Umbilical cord (tissue), 2 donors: ENCODE measurements around the gene FAT2. TPM values are rescaled to one million over a fixed set of nuclear protein-coding genes. Genes with fewer than 3 reads are reported as not detected.

Experiments used
- DNase-seq: peaks from one replicate; pipeline ENCODE4 v3.0.0-alpha.2; 2015; ENCODE audit warnings: low spot score
- total RNA-seq: library from RNA; depleted of rRNA; stranded (reverse); fragments of >200 nt; gene quantifications from one replicate; pipeline ENCODE4 v1.2.3, GENCODE V29; 2014; ENCODE audit warnings: low replicate concordance; ENCODE audit not compliant: insufficient read depth

Gene FAT2
- total RNA-seq, 1 donor from 2014 or later, result 3.6 TPM

DNA sequence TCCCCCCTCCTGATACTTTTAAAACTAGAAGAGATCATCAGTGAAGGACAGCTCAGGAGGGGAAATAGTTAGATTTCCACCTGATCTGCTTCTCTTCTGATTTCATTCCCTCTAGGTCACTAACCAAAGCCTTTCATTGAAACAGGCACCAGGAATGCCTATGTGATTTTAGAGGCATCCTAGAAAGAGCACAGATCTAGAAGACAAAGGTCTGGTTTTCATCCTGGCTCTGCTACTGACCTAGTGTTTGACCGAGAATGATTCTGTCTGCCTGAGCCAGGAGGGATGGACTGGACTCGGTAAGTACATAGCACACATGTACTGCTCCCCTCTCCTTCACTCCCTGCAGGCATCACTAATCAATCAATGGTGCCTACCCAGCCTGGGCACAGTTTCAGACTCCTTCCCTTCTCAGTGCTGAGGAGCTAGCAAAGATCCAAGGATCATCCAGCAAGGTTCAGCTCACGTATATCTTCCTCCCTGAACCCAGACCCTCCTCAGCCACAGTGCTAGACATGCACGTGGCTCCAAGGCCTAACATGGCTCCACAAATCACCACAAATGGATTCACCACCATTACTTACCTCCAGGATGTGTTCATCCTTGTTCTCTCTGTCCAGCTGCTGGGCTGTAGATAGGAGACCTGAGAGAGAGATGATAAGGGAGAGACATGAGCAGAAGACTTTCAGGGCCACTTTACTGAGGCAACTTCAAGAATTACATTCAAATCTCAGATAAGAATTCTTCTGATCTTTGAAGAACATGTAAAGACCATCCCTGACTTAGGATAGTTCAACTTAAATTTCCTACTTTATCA is 35.2 kb downstream of the FAT2 start:
- DNase-seq, result no peak

DNA sequence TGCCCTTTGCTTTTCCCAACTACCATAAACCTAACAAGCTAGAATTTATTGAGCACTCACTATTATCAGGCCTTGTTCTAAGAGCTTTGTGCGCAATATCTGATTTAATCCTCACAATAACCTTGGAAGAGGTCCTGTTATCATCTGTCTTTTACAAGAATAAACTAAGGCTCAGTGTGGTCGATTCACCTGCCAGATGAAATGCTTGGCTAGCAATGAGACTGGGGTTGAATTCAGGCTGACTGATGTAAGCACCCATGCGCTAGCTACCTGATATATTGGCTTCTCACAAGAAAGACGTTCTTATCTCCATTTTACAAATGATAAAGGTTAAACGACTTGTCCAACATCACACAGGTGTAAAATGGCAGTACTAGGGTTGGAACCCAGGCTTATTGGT is 37.4 kb downstream of the FAT2 start:
- no peak for DNase-seq

DNA sequence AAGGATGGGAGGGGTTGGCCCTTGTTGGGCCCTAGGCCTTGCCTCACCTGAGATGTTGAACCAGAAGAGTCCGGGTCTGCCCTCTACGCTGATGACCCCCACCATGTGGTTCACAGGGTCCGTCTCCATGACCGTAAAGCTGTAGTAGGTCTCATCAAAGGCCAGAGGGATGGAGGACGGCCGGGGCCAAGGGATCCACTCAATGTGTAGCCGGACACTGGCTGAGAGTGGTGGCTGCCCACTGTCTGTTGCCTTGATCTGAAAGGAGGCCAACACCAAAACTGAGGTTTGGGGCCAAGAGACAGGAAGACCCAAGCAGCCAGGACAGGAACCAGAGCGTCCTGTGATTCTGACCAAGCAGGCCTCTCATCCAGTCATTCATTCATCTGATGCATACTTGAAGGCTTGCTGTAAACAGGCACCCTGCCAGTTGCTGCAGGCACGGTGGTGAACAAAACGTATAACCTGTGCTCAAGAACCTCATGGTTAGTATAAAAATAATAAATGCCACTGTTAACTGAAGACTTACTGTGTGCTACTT is 37.9 kb downstream of the FAT2 start:
- no peak for DNase-seq

DNA sequence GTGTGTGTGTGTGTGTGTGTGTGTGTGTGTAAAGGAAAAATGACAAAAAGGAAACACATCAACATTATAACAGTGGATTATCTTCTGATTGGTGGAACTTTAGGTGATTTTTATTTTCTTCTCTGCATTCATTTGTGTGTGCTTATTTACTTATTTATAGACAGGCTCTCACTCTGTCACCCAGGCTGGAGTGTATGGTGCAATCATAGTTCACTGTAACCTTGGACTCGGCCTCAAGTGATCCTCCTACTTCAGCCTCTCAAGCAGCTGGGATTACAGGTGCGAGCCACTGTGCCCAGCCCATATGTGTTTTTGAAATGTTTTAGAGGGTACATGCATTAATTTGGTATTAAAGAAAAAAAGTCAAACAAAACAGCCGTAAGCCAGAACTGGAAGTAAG is 39.1 kb downstream of the FAT2 start:
- DNase-seq, result no peak

DNA sequence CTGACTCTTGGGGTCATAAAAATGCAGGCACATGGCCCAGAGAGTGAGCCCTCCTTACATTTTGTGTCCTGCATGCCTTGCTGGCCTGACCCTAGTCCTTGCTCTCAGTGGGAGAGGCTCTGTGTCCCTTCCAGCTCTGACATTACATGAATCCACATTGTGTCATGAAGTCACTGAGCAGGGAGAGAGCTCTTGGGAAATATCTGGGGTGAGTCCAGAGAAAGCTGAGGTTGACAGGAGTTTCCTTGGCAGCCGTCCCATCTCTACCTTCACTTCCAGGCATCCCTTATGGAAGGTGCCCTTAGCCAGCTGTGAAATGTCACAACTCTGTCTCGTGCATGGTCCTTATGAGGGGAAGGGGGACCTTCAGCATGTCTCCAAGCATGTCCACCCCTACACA is 41.0 kb downstream of the FAT2 start:
- DNase-seq, result no peak

DNA sequence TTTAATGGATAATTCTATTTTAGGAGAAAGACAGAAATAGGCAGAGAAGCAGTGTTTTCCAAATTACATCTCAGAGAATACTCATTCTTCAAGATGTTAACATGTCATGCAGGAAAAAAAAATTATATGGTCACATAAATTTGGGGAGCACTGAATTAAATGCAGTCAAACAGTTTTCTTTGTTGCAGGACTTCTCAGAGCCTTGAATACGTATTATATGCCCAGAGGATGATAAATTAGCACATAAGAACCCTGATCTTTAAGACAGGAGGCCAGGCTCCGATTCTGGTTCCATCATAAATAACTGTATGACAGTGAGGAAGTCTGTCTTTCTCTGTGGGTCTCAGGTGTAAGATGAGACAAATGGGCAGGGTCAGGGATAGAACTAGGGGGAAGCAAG is 41.4 kb downstream of the FAT2 start:
- no peak for DNase-seq

DNA sequence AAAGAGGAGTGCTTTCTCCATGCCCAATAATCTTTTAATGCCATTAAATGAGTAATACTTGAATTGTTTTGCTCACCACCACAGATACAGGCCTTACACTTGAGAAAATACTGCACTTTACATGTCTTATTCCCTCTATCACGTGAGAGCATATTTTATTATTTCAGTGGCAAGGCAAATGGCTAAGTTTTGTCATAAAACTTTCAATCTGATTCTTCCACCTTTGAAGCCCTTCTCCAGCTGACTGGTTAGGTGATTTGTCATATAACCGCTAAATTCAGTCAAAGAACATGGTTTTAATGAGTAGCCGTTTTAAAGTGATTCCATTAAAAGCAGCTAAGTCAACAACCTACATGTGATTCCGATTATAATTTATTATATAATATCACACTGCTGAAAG is 43.8 kb downstream of the FAT2 start:
- DNase-seq, result no peak

DNA sequence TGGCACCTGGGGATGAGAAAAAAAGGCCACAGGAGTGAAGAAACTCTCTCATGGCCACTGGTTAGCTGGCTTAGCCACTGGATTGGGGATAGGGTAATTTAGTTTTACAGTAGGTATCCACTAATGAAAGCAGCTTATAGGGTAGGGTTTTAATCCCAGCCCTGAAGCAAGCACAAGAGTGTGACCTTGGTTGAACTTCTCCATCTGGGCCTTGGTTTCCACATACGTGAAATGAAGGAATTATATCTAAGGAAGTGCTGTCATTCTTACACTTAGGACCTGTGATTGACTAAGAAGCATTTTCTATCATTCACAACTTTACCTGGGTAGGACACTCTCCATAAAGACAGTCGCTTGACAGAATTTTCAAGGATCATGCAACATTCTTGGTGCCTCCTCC is 49.6 kb downstream of the FAT2 start:
- DNase-seq, result no peak

Other genes starting within 250 kb of the FAT2 start
- 1.7 TPM for gene SLC36A2, start 243.8 kb downstream of the FAT2 start, total RNA-seq
- 4.1 TPM for gene SLC36A1, start 143.7 kb downstream of the FAT2 start, total RNA-seq
- gene SPARC, start 95.6 kb upstream of the FAT2 start, total RNA-seq, result 7,643 TPM
- gene ATOX1, start 167.3 kb upstream of the FAT2 start, total RNA-seq, result 33.2 TPM
- gene G3BP1, start 180.6 kb upstream of the FAT2 start, total RNA-seq, result 143 TPM